ENCODE results near the gene IQSEC2. TPM values are rescaled to one million over a fixed set of nuclear protein-coding genes. Genes with fewer than 3 reads are reported as not detected.

Gene IQSEC2
- total RNA-seq, 1 experiment from 2014 or later = 48.2 TPM

GRCh38 chrX:53237056-53237455, 44.3 kb downstream of the IQSEC2 start (continued):
- no peak for TF ChIP-seq E2F4 (CRISPR knock-in tag; IDR thresholded peaks at IDR 0.05; ENCODE audit: borderline replicate concordance, low read depth)
- no peak for TF ChIP-seq MLX (CRISPR knock-in tag; IDR thresholded peaks at IDR 0.05)

- Mint-ChIP-seq H3K27me3 (ENCODE audit: low read depth) (no peaks in the 10 kb centered on the region), H3K27ac (no peak overlapping the region), H3K9me3 (no peaks in the 10 kb centered on the region), H3K4me1 (no peaks in the 10 kb centered on the region), H3K36me3 (peaks cover 7% of the 10 kb centered on the region), H3K4me3 (no peak overlapping the region)
- CTCF ChIA-PET = no interaction called here
- ATAC-seq = no peak
- TF ChIP-seq TCF7 (CRISPR knock-in tag; IDR thresholded peaks at IDR 0.05; ENCODE audit: low read depth) (no peak), ZBTB21 (CRISPR knock-in tag; IDR thresholded peaks at IDR 0.05; ENCODE audit: borderline replicate concordance) (no peak), AR (CRISPR knock-in tag; IDR thresholded peaks at IDR 0.05) (no peak), E2F5 (CRISPR knock-in tag; IDR thresholded peaks at IDR 0.05) (no peak), SMAD4 (CRISPR knock-in tag; IDR thresholded peaks at IDR 0.05) (no peak), CBFB (CRISPR knock-in tag; IDR thresholded peaks at IDR 0.05; ENCODE audit: low read depth) (no peak)
- no peak for DNase-seq (ENCODE audit: low spot score)
- POLR2A ChIA-PET = interaction anchor here (0.5 kb wide), 1 partner anchor 1446 kb away, joined by 3 read pairs; no protein-coding TSS in a partner anchor
Measured at GRCh38 chrX:53236025-53236679, 45.2 kb downstream of the IQSEC2 start.

GRCh38 chrX:53235566-53235965, 45.8 kb downstream of the IQSEC2 start:
- no peaks in the 10 kb centered on the region for H3K4me1 Mint-ChIP-seq
- ChIA-PET POLR2A (no interaction called here), CTCF (no interaction called here)
- H3K27ac Mint-ChIP-seq = no peak overlapping the region
- H3K9me3 Mint-ChIP-seq = no peaks in the 10 kb centered on the region
- ATAC-seq (no peak), DNase-seq (ENCODE audit: low spot score) (no peak)
- H3K4me3 Mint-ChIP-seq = no peak overlapping the region
- TF ChIP-seq USF1 (CRISPR knock-in tag; IDR thresholded peaks at IDR 0.05) (no peak), NR3C1 (CRISPR knock-in tag; conservative IDR thresholded peaks at IDR 0.05; ENCODE audit: low read depth) (no peak), OVOL2 (CRISPR knock-in tag; IDR thresholded peaks at IDR 0.05; ENCODE audit: borderline replicate concordance) (no peak), JAZF1 (CRISPR knock-in tag; IDR thresholded peaks at IDR 0.05) (no peak), ZMAT4 (CRISPR knock-in tag; IDR thresholded peaks at IDR 0.05) (no peak), ATF1 (CRISPR knock-in tag; IDR thresholded peaks at IDR 0.05) (no peak), FOXK1 (CRISPR knock-in tag; IDR thresholded peaks at IDR 0.05) (no peak), STAT6 (CRISPR knock-in tag; conservative IDR thresholded peaks at IDR 0.05; ENCODE audit: low read depth) (no peak), CREB1 (CRISPR knock-in tag; IDR thresholded peaks at IDR 0.05) (no peak), ZSCAN18 (CRISPR knock-in tag; IDR thresholded peaks at IDR 0.05) (no peak)
- peaks cover 7% of the 10 kb centered on the region for H3K36me3 Mint-ChIP-seq
- no peaks in the 10 kb centered on the region for H3K27me3 Mint-ChIP-seq (ENCODE audit: low read depth)
